Caco-2 (cell line): ENCODE data around the gene CCM2. TPM values are rescaled to one million over a fixed set of nuclear protein-coding genes. Genes with fewer than 3 reads are reported as not detected.

ENCODE experiments used
- BruUV-seq: library from RNA; stranded (reverse); fragments of 400-500 nt; replicated peaks from 2 replicates; lab custom pipeline; 2021; lab: Mats Ljungman, UMichigan
- CTCF ChIA-PET: fragments of 300-600 bp; sonication (Branson Sonifier 250); formaldehyde crosslinking; loops from one replicate; lab custom pipeline; 2022; ENCODE audit warnings: antibody characterized with exemption; lab: Charles Lee
- POLR2A ChIA-PET: fragments of 300-600 bp; sonication (Branson Sonifier 250); formaldehyde crosslinking; loops from one replicate; lab custom pipeline; 2022; ENCODE audit warnings: antibody characterized with exemption; lab: Charles Lee
- DNase-seq, 2 experiments: peaks; one replicate each; pipeline versions ENCODE4 v3.0.0 to v3.0.0-alpha.2; 2020 to 2022
- H3K27me3 ChIP-seq: replicated peaks from 2 replicates; pipeline ENCODE4 v1.6.0; 2011; ENCODE audit warnings: low read length; ENCODE audit not compliant: control insufficient read depth, insufficient read depth
- H3K36me3 ChIP-seq: 2 replicates; pipeline ENCODE4 v1.5.1; 2011; ENCODE audit warnings: low read length; ENCODE audit not compliant: control insufficient read depth, insufficient read depth
- H3K4me1 ChIP-seq: fragments of 250-450 bp; sonication (Bioruptor Pico); 2 replicates; pipeline ENCODE4 v1.5.1; 2020; ENCODE audit warnings: mild to moderate bottlenecking
- H3K4me3 ChIP-seq: 2 replicates; pipeline ENCODE4 v1.5.1; 2011; ENCODE audit warnings: low read depth, mild to moderate bottlenecking, control low read depth, low read length
- H3K9me3 ChIP-seq: fragments of 250-450 bp; sonication (Bioruptor Pico); 2 replicates; pipeline ENCODE4 v1.5.1; 2020; ENCODE audit warnings: mild to moderate bottlenecking, moderate library complexity
- H3K27ac Mint-ChIP-seq: one replicate; pipeline ENCODE4 v1.8.0; 2022; ENCODE audit warnings: mixed read lengths; ENCODE audit not compliant: unreplicated experiment
- H3K27me3 Mint-ChIP-seq: one replicate; pipeline ENCODE4 v1.8.0; 2022; ENCODE audit warnings: mixed read lengths; ENCODE audit not compliant: insufficient read depth, unreplicated experiment
- H3K36me3 Mint-ChIP-seq: one replicate; pipeline ENCODE4 v1.8.0; 2022; ENCODE audit warnings: mild to moderate bottlenecking, mixed read lengths; ENCODE audit not compliant: insufficient read depth, unreplicated experiment
- H3K4me1 Mint-ChIP-seq: one replicate; pipeline ENCODE4 v1.8.0; 2022; ENCODE audit warnings: low read depth, mixed read lengths; ENCODE audit not compliant: unreplicated experiment
- H3K4me3 Mint-ChIP-seq: one replicate; pipeline ENCODE4 v1.8.0; 2022; ENCODE audit warnings: mild to moderate bottlenecking, moderate library complexity, mixed read lengths; ENCODE audit not compliant: unreplicated experiment
- H3K9me3 Mint-ChIP-seq: one replicate; pipeline ENCODE4 v1.8.0; 2022; ENCODE audit warnings: mixed read lengths; ENCODE audit not compliant: unreplicated experiment
- CTCF ChIP-seq, 2 experiments: fragments of 200-600 bp in 1 of 2; IDR thresholded peaks; 1 replicate in 1 of 2; 2 replicates in 1 of 2; pipeline versions ENCODE4 v1.5.1 to v1.8.0; 2011 to 2022; ENCODE audit warnings: antibody characterized with exemption in 1 of 2, control low read depth in 1 of 2, inconsistent platforms in 1 of 2, low read depth in 1 of 2, low read length in 1 of 2, mild to moderate bottlenecking in 1 of 2, moderate library complexity in 1 of 2; ENCODE audit not compliant: insufficient read depth in 1 of 2, severe bottlenecking in 1 of 2, unreplicated experiment in 1 of 2
- intact Hi-C: fragments of 100-400 bp; cut with micrococcal nuclease; formaldehyde crosslinking; loops from one replicate; pipeline ENCODE4 v1.10.0; 2022; ENCODE audit not compliant: unreplicated experiment
- total RNA-seq: library from RNA; stranded (reverse); gene quantifications from 2 replicates; pipeline ENCODE4 v1.2.3, GENCODE V29; 2022

The CCM2 gene
- total RNA-seq, 1 experiment from 2014 or later, result 28.2 TPM

GRCh38 chr7:45088821-45089340 is 88.9 kb downstream of the CCM2 start, which contains the start of gene NACAD:
Gene NACAD (minus strand): TSS chr7:45088969. CDS start chr7:45088894, 75 bp downstream.
- POLR2A ChIA-PET, result no interaction called here
- no peaks in the 10 kb centered on the region for H3K36me3 ChIP-seq
- BruUV-seq, result no TSS peak
- Mint-ChIP-seq H3K27ac (no peak within 1 kb of the TSS), H3K9me3 (peaks cover 6% of the 10 kb centered on the region), H3K27me3 (no peaks in the 10 kb centered on the region), H3K36me3 (peaks cover 6% of the 10 kb centered on the region), H3K4me1 (peaks cover 8% of the 10 kb centered on the region), H3K4me3 (peak within 1 kb of the TSS; percentile 63)
- H3K4me1 ChIP-seq, result no peaks in the 10 kb centered on the region
- peak within 1 kb of the TSS; percentile 55 for H3K4me3 ChIP-seq
- no peak for TF ChIP-seq CTCF (IDR thresholded peaks at IDR 0.05; ENCODE audit: insufficient read depth in 1 of 2, low read depth in 1 of 2, low read length in 1 of 2, severe bottlenecking in 1 of 2, unreplicated experiment in 1 of 2)
- H3K27me3 ChIP-seq, result no peaks in the 10 kb centered on the region
- CTCF ChIA-PET, result no interaction called here
- DNase-seq, result peak in 1 of 2 experiments; percentile 32
- intact Hi-C loops, result no loop called here
- no peaks in the 10 kb centered on the region for H3K9me3 ChIP-seq

GRCh38 chr7:45089341-45089891 is 89.4 kb downstream of the CCM2 start:
- H3K4me1 ChIP-seq, result no peaks in the 10 kb centered on the region
- intact Hi-C loops, result no loop called here
- H3K4me3 ChIP-seq, result peak overlapping the region; percentile 55

More at GRCh38 chr7:45089341-45089891, 89.4 kb downstream of the CCM2 start:
- peaks cover 6% of the 10 kb centered on the region for H3K36me3 Mint-ChIP-seq
- peak overlapping the region; percentile 63 for H3K4me3 Mint-ChIP-seq
- Histone ChIP-seq H3K9me3 (no peaks in the 10 kb centered on the region), H3K27me3 (no peaks in the 10 kb centered on the region), H3K36me3 (no peaks in the 10 kb centered on the region)
- DNase-seq, result peak; percentile 79 to 84
- ChIA-PET POLR2A (no interaction called here), CTCF (no interaction called here)
- H3K27ac Mint-ChIP-seq, result no peak overlapping the region
- H3K4me1 Mint-ChIP-seq, result peaks cover 8% of the 10 kb centered on the region
- no TSS peak for BruUV-seq
- no peaks in the 10 kb centered on the region for H3K27me3 Mint-ChIP-seq
- peaks cover 9% of the 10 kb centered on the region for H3K9me3 Mint-ChIP-seq
- TF ChIP-seq CTCF (IDR thresholded peaks at IDR 0.05; ENCODE audit: insufficient read depth in 1 of 2, low read depth in 1 of 2, low read length in 1 of 2, severe bottlenecking in 1 of 2, unreplicated experiment in 1 of 2), result no peak
